Islet precursor cell (in vitro differentiated cells): ENCODE data around the gene SMIM41.

Source experiments
- DNase-seq: peaks from one replicate; pipeline ENCODE4 v3.0.0-alpha.2; 2018

SMIM41 gene

GRCh38 chr12:52086944-52087835, 7.7 kb downstream of the SMIM41 start:
- peak; percentile 57 for DNase-seq

DNA sequence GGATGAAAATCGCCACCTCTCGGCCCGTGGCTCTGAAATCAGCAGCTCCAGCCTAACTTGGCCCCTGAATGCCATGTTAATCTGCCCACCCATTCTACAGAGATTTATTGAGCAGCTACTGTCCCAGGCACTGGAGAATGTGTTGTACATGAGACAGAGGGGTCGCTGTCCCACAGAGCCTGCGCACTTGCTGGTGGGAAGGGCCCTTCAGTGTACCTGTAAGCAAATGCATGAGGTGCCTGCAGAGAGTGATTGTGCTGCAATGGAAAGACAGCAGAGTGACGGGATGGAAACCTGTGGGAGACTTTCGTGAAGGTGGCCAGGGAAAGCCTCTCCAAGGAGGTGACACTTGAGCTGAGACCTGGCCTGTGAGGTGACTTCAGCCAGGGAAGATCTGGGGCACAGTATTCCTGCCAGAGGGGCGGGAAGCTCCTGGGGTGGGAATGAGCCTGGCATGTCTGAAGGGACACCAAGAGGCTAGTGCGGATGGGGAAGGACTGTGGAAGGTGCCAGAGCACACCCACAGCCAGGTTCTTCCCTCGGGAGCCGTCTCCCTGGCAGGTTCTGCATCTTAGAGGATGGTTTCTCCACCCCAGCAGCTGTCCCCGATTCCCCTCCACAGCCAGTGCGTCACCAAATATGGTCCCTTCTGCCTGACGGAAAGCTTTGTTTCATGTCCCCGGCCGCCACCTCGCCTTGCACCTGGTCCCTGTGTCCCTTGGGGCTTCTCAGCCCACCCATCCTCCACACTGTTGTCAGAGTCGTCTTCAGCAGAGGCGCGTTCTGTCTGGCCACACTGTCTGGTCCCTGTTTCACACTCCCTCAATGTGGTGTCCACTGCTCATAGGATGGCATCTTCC, 8.7 kb downstream of the SMIM41 start:
- peak; percentile 60 for DNase-seq

DNA sequence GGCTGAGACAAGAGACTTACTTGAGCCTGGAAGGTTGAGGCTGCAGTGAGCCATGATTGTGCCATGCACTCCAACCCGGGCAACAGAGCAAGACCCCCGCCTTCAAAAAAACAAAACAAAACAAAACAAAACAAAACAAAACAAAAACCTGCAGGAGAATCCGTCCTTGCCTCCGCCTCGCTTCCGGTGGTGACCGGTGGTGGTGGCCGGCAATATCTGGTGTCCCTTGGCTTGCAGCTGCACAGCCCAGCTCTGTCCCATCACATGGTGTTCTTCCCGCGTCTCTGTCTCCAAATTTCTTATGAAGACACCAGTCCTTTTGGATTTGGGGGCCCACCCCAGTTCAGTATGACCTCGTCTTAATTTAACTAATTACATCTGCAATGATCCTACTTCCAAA, 10.0 kb downstream of the SMIM41 start:
- DNase-seq: peak; percentile 41

- DNase-seq: peak; percentile 37
Measured at GRCh38 chr12:52090291-52090690, 10.8 kb downstream of the SMIM41 start.

- DNase-seq: peak; percentile 48
Measured at GRCh38 chr12:52091061-52091460, 11.6 kb downstream of the SMIM41 start.

GRCh38 chr12:52091869-52092268, 12.4 kb downstream of the SMIM41 start:
- peak; percentile 41 for DNase-seq

GRCh38 chr12:52093346-52093745, 13.8 kb downstream of the SMIM41 start:
- peak; percentile 47 for DNase-seq

DNA sequence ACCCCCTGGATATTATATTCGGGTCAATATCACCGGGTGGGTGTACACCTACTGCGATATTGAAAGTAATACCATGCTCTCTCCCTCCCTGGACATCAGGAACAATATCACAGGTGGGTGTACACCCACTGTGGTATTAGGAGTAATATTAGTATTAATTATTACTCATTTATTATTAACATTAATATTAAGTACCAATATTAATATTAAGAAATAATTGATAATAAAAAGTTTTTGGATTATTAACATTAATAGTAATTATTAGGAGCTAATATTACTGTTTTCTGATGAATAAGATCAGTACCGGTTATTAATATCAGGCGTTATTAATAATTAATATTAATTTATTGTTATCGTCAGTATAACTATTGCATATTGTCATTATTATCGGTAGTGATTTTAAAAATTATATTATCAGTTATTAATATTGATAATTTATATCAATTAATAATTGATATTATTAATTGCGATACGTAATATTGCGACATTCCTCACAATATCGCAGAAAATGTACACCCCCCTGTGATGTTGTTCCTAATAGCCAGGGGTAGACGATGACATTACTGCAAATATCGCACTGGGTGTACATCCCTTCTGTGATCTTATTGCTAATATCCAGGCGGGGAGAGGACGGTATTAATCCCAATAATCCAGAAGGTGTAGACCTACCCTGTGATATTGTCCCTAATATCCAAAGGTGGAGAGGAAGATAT, 17.0 kb downstream of the SMIM41 start:
- no peak for DNase-seq

DNA sequence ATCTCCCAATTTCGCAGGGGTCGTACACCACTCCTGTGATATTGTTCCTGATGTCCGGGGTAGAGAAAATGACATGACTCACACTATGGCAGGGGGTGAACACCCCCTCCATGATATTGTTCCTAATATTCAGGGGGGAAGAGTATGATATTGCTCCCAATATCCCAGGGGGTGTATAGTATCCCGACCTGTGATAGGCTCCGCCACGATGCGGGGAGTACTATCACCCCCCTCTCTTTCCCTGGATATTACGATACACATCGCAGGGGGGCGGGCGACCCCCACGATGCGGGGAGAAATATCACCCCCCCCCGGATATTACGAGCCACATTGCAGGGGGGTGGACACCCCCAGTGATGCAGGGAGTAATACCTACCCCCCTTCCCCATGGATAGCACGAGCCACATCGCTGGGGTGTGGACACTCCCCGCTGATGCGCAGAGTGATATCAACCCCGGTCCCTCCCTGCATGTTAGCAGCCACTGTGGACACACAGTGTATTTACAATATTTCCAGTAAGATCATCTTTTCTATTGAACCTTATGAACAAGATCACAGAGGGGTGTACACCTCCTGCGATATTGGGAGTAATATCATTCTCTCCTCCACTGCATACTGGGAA, 17.7 kb downstream of the SMIM41 start:
- DNase-seq: peak; percentile 38

GRCh38 chr12:52104431-52105089, 25.1 kb downstream of the SMIM41 start:
- DNase-seq: peak; percentile 27

- DNase-seq: peak; percentile 82
Measured at GRCh38 chr12:52116222-52117125, 37.0 kb downstream of the SMIM41 start.

- DNase-seq: peak; percentile 54
Measured at GRCh38 chr12:52117806-52118475, 38.4 kb downstream of the SMIM41 start.

DNA sequence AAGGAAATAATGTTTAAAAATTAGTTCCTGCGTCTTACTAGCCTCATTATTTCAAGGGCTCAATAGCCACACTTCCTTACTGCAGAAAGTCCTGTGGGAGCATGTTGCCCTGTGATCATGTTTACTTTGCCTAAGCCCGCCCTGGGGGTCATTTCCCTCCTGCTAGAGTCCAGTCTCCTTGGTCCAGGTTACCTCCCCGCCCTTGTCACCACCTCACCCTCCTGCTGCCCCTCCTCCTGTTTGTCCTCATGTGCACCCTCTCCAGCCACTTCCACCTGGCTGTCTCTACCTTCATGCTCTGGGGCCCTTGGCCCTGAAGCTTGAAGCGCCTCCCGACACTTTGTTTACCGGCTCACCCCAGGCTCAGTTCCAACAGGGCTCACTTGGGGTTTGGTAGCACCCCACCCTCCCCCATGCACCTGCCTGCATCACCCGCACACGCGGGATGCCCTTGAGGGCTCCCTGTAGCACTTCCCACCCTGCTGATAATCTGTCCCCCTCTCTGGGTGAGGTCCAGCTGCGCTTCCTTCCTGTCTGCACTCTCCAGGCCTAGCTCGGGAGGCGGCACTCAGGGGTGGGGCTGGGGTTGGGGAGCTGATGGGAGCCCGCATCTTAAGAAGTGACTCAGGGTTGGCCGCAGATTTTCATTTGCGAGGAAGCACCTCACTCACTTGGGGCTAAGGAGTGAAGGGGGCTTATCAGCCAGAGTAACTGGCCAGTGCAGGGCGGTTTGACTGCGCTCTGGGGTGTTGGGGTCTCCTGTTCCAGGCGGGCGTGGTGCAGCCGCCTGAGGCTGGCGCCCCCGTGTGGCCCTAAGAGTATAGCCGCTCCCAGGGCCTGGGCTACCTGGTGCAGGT, 40.1 kb downstream of the SMIM41 start:
- DNase-seq: peak; percentile 91

- DNase-seq: peak; percentile 43
Measured at GRCh38 chr12:52120951-52121823, 41.7 kb downstream of the SMIM41 start.

DNA sequence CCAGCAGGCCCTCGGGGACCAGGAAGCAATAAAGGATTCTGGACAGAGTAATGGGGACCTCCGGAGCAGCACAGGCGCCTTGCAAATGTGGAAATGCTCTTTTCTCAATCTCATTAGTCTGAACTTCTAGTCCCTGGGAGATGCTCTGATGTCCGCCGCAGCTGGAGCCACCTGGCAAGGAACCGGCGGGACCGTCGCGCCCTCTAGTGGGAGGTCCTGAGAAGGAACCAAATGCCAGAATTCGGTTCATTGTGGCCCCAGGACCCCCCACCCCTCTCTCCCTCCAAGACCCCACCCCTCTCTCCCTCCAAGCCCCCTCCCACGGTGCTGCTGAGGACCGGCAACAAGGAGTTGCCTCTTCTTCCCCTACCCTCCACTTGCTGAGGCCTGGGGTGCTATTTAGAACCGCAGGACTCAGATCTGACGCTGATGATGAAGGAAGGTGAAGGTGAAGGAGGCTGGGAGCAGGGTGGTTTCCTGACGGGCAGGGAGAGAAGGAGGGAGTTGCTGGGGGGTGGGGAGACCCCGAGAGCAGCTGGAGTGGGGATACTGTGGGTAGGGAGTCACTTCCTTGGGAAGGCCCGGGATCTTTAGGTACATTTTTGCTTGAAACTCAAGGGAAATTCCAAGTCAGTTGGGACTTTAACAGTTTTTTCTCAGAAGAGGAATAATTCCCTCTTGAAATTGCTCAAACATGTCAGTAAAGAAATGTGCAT, 42.5 kb downstream of the SMIM41 start:
- peak; percentile 87 for DNase-seq

DNA sequence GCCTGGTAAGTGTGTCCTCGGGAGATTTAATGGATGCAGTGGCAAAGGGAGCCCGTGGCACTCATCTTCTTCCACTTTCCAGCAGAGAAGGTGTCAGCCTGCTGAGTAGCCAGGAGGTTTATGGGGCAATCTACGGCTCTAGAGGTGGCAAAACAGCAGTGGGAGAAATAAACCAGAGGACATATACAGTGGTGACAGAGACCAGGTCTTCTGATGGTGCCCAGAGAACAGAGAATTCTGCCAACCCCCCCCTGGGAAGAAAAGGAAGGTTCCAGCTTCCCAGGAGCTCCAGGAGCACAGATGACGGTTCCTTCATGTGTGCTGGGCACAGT, 43.0 kb downstream of the SMIM41 start:
- DNase-seq: peak; percentile 51

DNA sequence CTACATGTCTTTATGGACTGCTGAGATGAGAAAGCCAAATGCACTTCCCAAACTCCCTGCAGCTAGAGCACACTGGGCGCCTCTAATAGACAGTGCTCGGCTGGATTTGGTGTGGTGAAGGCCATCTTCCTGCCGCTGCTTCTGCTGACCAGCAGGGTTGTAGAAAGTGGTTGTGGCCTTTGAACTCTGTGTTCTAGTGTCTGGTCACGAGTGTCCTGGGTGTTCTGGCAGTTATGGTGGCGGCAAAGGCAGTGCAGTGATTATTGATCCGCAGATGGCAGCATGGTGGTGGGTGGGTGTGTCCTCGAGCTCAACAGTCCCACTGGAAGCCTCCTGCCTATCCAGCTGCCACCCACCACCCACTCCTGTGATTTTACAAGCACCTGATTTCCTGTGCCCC, 43.4 kb downstream of the SMIM41 start:
- DNase-seq: no peak
